ENCODE data around the gene ST3GAL6.

The ST3GAL6 gene

GRCh38 chr3:98775459-98776139 lies 12.5 kb downstream of the ST3GAL6 start:
- H3K27me3 Mint-ChIP-seq (ENCODE audit: low read depth): peaks cover 24% of the 10 kb centered on the region
- no peak for DNase-seq (ENCODE audit: low spot score)
- no peak overlapping the region for H3K27ac Mint-ChIP-seq
- no peak overlapping the region for H3K4me3 Mint-ChIP-seq
- H3K36me3 Mint-ChIP-seq (ENCODE audit: low read depth): no peaks in the 10 kb centered on the region
- no peaks in the 10 kb centered on the region for H3K9me3 Mint-ChIP-seq
- peaks cover 6% of the 10 kb centered on the region for H3K4me1 Mint-ChIP-seq (ENCODE audit: low read depth)

GRCh38 chr3:98776140-98776493 lies 13.0 kb downstream of the ST3GAL6 start:
- Mint-ChIP-seq H3K9me3 (no peaks in the 10 kb centered on the region), H3K27me3 (ENCODE audit: low read depth) (peaks cover 20% of the 10 kb centered on the region), H3K27ac (no peak overlapping the region), H3K4me1 (ENCODE audit: low read depth) (peaks cover 6% of the 10 kb centered on the region), H3K4me3 (no peak overlapping the region), H3K36me3 (ENCODE audit: low read depth) (no peaks in the 10 kb centered on the region)
- no peak for DNase-seq (ENCODE audit: low spot score)

GRCh38 chr3:98777286-98777685 lies 14.1 kb downstream of the ST3GAL6 start:
- peaks cover 17% of the 10 kb centered on the region for H3K27me3 Mint-ChIP-seq (ENCODE audit: low read depth)

GRCh38 chr3:98777801-98778220 lies 14.7 kb downstream of the ST3GAL6 start:
- Mint-ChIP-seq H3K27me3 (ENCODE audit: low read depth) (peaks cover 17% of the 10 kb centered on the region), H3K27ac (no peak overlapping the region), H3K36me3 (ENCODE audit: low read depth) (no peaks in the 10 kb centered on the region), H3K4me1 (ENCODE audit: low read depth) (peaks cover 6% of the 10 kb centered on the region), H3K4me3 (no peak overlapping the region), H3K9me3 (no peaks in the 10 kb centered on the region)
- no peak for DNase-seq (ENCODE audit: low spot score)

More at GRCh38 chr3:98777286-98777685, 14.1 kb downstream of the ST3GAL6 start:
- Mint-ChIP-seq H3K4me1 (ENCODE audit: low read depth) (peaks cover 6% of the 10 kb centered on the region), H3K36me3 (ENCODE audit: low read depth) (no peaks in the 10 kb centered on the region), H3K27ac (no peak overlapping the region), H3K4me3 (no peak overlapping the region), H3K9me3 (no peaks in the 10 kb centered on the region)
- no peak for DNase-seq (ENCODE audit: low spot score)

GRCh38 chr3:98778383-98778782 lies 15.2 kb downstream of the ST3GAL6 start:
- no peak for DNase-seq (ENCODE audit: low spot score)
- no peak overlapping the region for H3K4me3 Mint-ChIP-seq
- no peak overlapping the region for H3K27ac Mint-ChIP-seq

GRCh38 chr3:98778852-98779413 lies 15.8 kb downstream of the ST3GAL6 start:
- H3K4me1 Mint-ChIP-seq (ENCODE audit: low read depth): peaks cover 6% of the 10 kb centered on the region
- H3K27me3 Mint-ChIP-seq (ENCODE audit: low read depth): peaks cover 17% of the 10 kb centered on the region
- H3K27ac Mint-ChIP-seq: no peak overlapping the region
- no peaks in the 10 kb centered on the region for H3K36me3 Mint-ChIP-seq (ENCODE audit: low read depth)
- no peaks in the 10 kb centered on the region for H3K9me3 Mint-ChIP-seq
- no peak overlapping the region for H3K4me3 Mint-ChIP-seq
- DNase-seq (ENCODE audit: low spot score): no peak

More at GRCh38 chr3:98778383-98778782, 15.2 kb downstream of the ST3GAL6 start:
- H3K9me3 Mint-ChIP-seq: no peaks in the 10 kb centered on the region
- H3K27me3 Mint-ChIP-seq (ENCODE audit: low read depth): peaks cover 17% of the 10 kb centered on the region
- H3K36me3 Mint-ChIP-seq (ENCODE audit: low read depth): no peaks in the 10 kb centered on the region
- peaks cover 6% of the 10 kb centered on the region for H3K4me1 Mint-ChIP-seq (ENCODE audit: low read depth)

- Mint-ChIP-seq H3K4me1 (ENCODE audit: low read depth) (peaks cover 7% of the 10 kb centered on the region), H3K27ac (no peak overlapping the region), H3K36me3 (ENCODE audit: low read depth) (no peaks in the 10 kb centered on the region), H3K27me3 (ENCODE audit: low read depth) (peaks cover 17% of the 10 kb centered on the region), H3K4me3 (no peak overlapping the region), H3K9me3 (no peaks in the 10 kb centered on the region)
- no peak for DNase-seq (ENCODE audit: low spot score)
Observed at GRCh38 chr3:98779541-98780335, 16.6 kb downstream of the ST3GAL6 start.

GRCh38 chr3:98780343-98780742 lies 17.2 kb downstream of the ST3GAL6 start:
- Mint-ChIP-seq H3K27me3 (ENCODE audit: low read depth) (peaks cover 14% of the 10 kb centered on the region), H3K27ac (no peak overlapping the region), H3K4me3 (no peak overlapping the region), H3K36me3 (ENCODE audit: low read depth) (no peaks in the 10 kb centered on the region), H3K9me3 (no peaks in the 10 kb centered on the region), H3K4me1 (ENCODE audit: low read depth) (peaks cover 11% of the 10 kb centered on the region)
- no peak for DNase-seq (ENCODE audit: low spot score)

- Mint-ChIP-seq H3K9me3 (no peaks in the 10 kb centered on the region), H3K4me3 (no peak overlapping the region), H3K4me1 (ENCODE audit: low read depth) (peaks cover 26% of the 10 kb centered on the region), H3K27ac (no peak overlapping the region), H3K27me3 (ENCODE audit: low read depth) (peaks cover under 1% of the 10 kb centered on the region), H3K36me3 (ENCODE audit: low read depth) (no peaks in the 10 kb centered on the region)
- DNase-seq (ENCODE audit: low spot score): no peak
Observed at GRCh38 chr3:98782824-98783500, 19.8 kb downstream of the ST3GAL6 start.

GRCh38 chr3:98784042-98784441 lies 20.9 kb downstream of the ST3GAL6 start:
- DNase-seq (ENCODE audit: low spot score): no peak

GRCh38 chr3:98784666-98785600 lies 21.8 kb downstream of the ST3GAL6 start:
- peaks cover 27% of the 10 kb centered on the region for H3K4me1 Mint-ChIP-seq (ENCODE audit: low read depth)

More at GRCh38 chr3:98784042-98784441, 20.9 kb downstream of the ST3GAL6 start:
- no peaks in the 10 kb centered on the region for H3K36me3 Mint-ChIP-seq (ENCODE audit: low read depth)
- peaks cover 23% of the 10 kb centered on the region for H3K4me1 Mint-ChIP-seq (ENCODE audit: low read depth)
- no peak overlapping the region for H3K4me3 Mint-ChIP-seq
- no peak overlapping the region for H3K27ac Mint-ChIP-seq
- no peaks in the 10 kb centered on the region for H3K27me3 Mint-ChIP-seq (ENCODE audit: low read depth)
- H3K9me3 Mint-ChIP-seq: no peaks in the 10 kb centered on the region

GRCh38 chr3:98786364-98787006 lies 23.3 kb downstream of the ST3GAL6 start:
- Mint-ChIP-seq H3K27me3 (ENCODE audit: low read depth) (peaks cover 3% of the 10 kb centered on the region), H3K4me1 (ENCODE audit: low read depth) (peaks cover 27% of the 10 kb centered on the region), H3K27ac (no peak overlapping the region), H3K4me3 (no peak overlapping the region), H3K36me3 (ENCODE audit: low read depth) (no peaks in the 10 kb centered on the region), H3K9me3 (no peaks in the 10 kb centered on the region)
- DNase-seq (ENCODE audit: low spot score): no peak

More at GRCh38 chr3:98784666-98785600, 21.8 kb downstream of the ST3GAL6 start:
- Mint-ChIP-seq H3K27me3 (ENCODE audit: low read depth) (peaks cover 1% of the 10 kb centered on the region), H3K4me3 (no peak overlapping the region), H3K36me3 (ENCODE audit: low read depth) (no peaks in the 10 kb centered on the region), H3K9me3 (no peaks in the 10 kb centered on the region), H3K27ac (no peak overlapping the region)
- DNase-seq (ENCODE audit: low spot score): no peak

- H3K4me1 Mint-ChIP-seq (ENCODE audit: low read depth): peaks cover 27% of the 10 kb centered on the region
- DNase-seq (ENCODE audit: low spot score): no peak
Observed at GRCh38 chr3:98787181-98787580, 24.0 kb downstream of the ST3GAL6 start.

More at GRCh38 chr3:98787181-98787580, 24.0 kb downstream of the ST3GAL6 start:
- H3K4me3 Mint-ChIP-seq: no peak overlapping the region
- no peaks in the 10 kb centered on the region for H3K36me3 Mint-ChIP-seq (ENCODE audit: low read depth)
- peaks cover 3% of the 10 kb centered on the region for H3K27me3 Mint-ChIP-seq (ENCODE audit: low read depth)
- no peak overlapping the region for H3K27ac Mint-ChIP-seq
- H3K9me3 Mint-ChIP-seq: no peaks in the 10 kb centered on the region
